ENCODE data around the gene CDH6.

The CDH6 gene

DNA sequence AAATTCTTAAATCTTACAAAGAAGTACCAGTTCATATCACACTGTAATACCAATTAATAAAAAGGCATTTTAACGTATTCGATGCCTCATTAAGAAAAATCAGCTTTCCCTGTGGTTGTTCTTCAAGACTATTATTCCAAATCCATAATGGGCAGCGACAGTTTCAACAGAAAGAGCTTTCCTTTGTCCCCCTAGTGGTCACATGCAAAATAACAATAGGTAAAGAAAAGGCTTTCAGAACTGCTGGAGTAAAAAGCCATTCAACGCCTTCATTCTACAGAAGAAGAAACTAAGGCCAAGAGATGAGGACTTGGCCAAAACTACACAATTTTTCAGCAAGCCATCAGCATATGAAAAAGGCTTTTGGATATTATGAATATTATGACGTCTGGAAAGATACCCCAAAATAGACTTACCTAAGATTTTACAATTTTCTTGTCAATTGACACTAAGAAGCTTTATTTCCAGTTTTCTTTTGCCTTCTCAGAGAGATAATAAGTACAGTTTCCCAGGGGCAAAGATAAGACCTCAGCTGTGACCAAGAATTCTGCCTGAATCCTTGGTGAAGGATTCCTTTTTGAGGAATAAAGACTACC lies 6.7 kb upstream of the CDH6 start:
- no peaks in the 10 kb centered on the region for H3K4me1 Mint-ChIP-seq
- no peaks in the 10 kb centered on the region for H3K36me3 Mint-ChIP-seq
- no peak for ATAC-seq
- no peak overlapping the region for H3K27ac Mint-ChIP-seq
- peaks cover 3% of the 10 kb centered on the region for H3K9me3 Mint-ChIP-seq
- H3K4me3 Mint-ChIP-seq: no peak overlapping the region
- no peaks in the 10 kb centered on the region for H3K27me3 Mint-ChIP-seq

DNA sequence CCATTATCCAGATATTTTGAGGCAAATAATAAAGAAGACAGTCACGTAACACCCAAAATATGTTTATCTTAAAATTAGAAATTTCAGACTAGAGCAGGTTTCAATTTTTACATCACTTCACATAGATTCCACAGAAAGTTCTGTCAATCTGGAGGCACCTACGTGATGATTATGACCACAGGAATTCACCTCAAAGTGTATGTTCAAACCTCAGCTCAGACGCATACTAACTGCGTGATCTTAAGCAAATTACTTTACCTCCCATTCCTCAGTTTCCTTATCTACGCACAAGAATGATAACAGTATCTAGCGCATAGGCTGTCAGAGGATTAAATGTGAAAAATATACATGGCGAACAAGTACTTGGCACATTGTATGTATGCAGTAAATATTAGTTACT lies 5.9 kb upstream of the CDH6 start:
- no peaks in the 10 kb centered on the region for H3K4me1 Mint-ChIP-seq
- H3K9me3 Mint-ChIP-seq: peaks cover 3% of the 10 kb centered on the region
- H3K27ac Mint-ChIP-seq: no peak overlapping the region
- no peak for ATAC-seq
- H3K4me3 Mint-ChIP-seq: no peak overlapping the region
- peaks cover 1% of the 10 kb centered on the region for H3K27me3 Mint-ChIP-seq
- H3K36me3 Mint-ChIP-seq: no peaks in the 10 kb centered on the region

DNA sequence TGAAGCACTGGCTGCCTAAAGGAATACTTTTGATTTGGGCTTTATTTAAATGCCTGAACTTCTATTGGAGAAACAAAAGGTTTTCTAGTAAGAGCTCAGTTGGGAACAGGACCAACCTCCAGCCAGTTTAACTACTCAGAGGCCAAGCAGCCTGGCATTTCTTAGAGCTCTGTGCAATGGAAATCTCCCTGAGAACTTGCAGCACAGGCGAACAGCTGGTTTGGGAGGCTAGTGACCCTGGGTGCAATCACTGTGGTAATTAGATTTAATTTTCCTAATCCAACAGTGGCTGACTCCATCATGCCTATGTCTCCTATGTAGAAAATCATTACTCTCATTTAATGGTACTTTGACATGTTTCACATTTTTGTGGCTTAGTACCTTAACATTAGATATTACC lies 1.0 kb upstream of the CDH6 start:
- ATAC-seq: no peak
- no peak overlapping the region for H3K27ac Mint-ChIP-seq
- peaks cover 29% of the 10 kb centered on the region for H3K27me3 Mint-ChIP-seq

DNA sequence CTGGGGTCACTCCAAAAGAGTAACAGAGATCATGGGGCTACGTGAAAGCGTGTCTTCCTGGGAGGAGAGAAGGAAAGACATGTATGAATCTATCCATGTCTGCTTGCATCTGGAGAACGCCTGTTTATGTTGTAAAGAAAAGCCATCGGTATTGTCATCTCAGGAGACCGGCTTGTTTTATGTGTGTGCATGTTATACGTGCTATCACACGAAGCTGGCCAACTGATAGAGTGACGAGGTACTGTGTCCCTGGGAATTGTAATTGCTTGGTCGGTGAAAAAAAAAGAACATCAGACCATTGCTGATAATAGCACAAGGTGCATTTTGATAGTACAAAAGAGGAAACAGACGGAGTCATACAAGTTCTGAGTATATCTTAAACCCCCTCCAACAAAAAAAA lies 370 bp upstream of the CDH6 start:
- H3K9me3 Mint-ChIP-seq: no peaks in the 10 kb centered on the region
- peaks cover 29% of the 10 kb centered on the region for H3K27me3 Mint-ChIP-seq
- ATAC-seq: no peak
- no peak overlapping the region for H3K27ac Mint-ChIP-seq
- peaks cover 12% of the 10 kb centered on the region for H3K4me1 Mint-ChIP-seq
- H3K4me3 Mint-ChIP-seq: no peak overlapping the region
- no peaks in the 10 kb centered on the region for H3K36me3 Mint-ChIP-seq

More for the DNA sequence above, 1.0 kb upstream of the CDH6 start:
- H3K4me3 Mint-ChIP-seq: no peak overlapping the region
- peaks cover 12% of the 10 kb centered on the region for H3K4me1 Mint-ChIP-seq
- H3K9me3 Mint-ChIP-seq: no peaks in the 10 kb centered on the region
- no peaks in the 10 kb centered on the region for H3K36me3 Mint-ChIP-seq

DNA sequence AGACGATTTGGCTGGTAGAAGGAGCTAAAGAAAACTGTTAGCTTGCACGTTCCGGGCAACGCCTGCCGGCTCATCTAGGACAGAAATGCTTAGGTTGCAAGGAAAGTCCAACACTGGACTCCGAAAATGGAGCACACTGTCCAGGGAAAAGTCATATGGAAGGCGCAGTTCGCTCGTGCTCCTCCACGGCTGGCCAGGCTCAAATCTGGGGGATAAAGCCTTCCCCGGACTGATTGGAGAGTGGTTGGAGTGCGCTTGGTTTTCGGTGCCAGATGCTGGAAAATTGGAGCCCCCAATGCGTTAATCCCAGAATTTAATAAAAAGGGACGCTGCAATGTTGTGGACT lies 955 bp downstream of the CDH6 start:
- Mint-ChIP-seq H3K9me3 (no peaks in the 10 kb centered on the region), H3K4me1 (peaks cover 12% of the 10 kb centered on the region), H3K4me3 (no peak overlapping the region), H3K27me3 (peaks cover 29% of the 10 kb centered on the region), H3K27ac (no peak overlapping the region), H3K36me3 (no peaks in the 10 kb centered on the region)
- ATAC-seq: no peak

DNA sequence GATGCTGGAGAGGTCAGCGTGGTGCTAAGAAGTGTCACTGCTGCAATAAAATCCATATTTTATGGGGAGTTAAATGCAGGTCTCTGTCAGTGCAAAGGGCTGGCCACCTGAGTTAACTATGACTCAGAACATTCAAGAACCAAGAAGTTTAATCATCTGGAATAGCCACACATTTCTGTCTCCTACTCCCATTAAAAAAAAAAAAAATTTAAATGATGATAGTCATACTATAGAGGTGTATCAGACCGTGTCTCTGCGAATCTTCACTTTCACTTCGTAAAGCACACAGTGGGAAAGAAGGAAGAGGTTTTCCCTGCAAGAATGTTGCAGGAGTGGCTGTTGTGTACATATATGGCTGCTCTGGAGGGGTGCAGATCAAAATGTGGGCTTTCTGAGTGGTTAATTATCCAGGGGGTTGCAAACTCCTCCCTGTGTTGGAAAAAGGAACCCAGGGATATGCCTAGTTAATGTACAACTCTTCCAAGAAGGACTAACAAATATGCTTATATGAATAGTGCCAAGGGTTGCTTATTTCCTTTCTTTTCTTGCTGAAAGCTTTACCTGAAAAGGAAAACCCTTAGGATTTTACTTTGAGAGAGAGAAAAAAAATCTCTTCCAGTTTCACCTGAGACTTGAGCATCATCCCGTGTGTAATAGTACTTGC lies 1.5 kb downstream of the CDH6 start:
- Mint-ChIP-seq H3K27me3 (peaks cover 29% of the 10 kb centered on the region), H3K9me3 (no peaks in the 10 kb centered on the region), H3K4me3 (no peak overlapping the region), H3K27ac (no peak overlapping the region), H3K4me1 (peaks cover 12% of the 10 kb centered on the region), H3K36me3 (no peaks in the 10 kb centered on the region)
- no peak for ATAC-seq

DNA sequence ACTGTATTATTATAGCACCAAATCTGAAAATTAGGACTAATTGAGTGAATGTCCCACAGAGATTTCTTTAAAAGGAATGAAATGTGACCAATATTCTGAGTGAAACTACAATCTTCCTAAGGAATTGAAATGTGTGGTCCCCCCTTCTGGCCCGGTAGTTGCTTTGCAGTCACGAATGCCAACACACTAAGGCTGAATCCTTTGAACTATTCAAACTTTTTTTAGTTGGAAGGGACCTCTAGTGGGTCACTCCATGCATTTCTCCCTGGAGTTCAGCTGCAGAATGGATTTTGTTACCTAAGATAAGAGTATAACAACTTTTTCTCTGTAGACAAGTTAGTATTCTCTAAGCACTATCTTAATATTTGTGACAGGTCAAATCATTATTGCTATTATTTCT lies 2.8 kb downstream of the CDH6 start:
- no peak overlapping the region for H3K4me3 Mint-ChIP-seq
- no peak for ATAC-seq
- H3K9me3 Mint-ChIP-seq: peaks cover 3% of the 10 kb centered on the region
- peaks cover 12% of the 10 kb centered on the region for H3K4me1 Mint-ChIP-seq
- no peaks in the 10 kb centered on the region for H3K36me3 Mint-ChIP-seq
- H3K27me3 Mint-ChIP-seq: peaks cover 29% of the 10 kb centered on the region
- no peak overlapping the region for H3K27ac Mint-ChIP-seq

DNA sequence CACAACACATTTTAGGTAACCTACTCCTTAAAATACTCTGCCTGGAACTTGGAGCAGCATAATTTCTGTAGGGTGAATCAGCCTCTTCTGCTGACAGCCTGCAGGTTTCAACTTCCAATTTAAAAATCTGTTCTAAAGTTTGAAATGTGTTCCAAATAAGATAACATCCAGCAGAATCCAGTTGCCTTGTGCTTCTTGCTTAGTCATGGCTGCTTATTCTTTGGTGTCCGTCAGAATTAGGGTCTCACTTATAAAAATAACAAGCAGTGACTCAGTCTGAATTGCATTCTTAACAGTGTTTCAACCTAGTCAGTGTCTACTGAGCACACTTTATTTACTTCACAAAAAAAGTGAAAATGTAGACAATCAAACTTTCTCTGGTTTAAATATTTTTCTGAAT lies 3.7 kb downstream of the CDH6 start:
- no peak overlapping the region for H3K27ac Mint-ChIP-seq
- peaks cover 29% of the 10 kb centered on the region for H3K27me3 Mint-ChIP-seq
- ATAC-seq: no peak
- no peak overlapping the region for H3K4me3 Mint-ChIP-seq
- H3K36me3 Mint-ChIP-seq: no peaks in the 10 kb centered on the region
- H3K4me1 Mint-ChIP-seq: peaks cover 12% of the 10 kb centered on the region
- H3K9me3 Mint-ChIP-seq: peaks cover 3% of the 10 kb centered on the region

DNA sequence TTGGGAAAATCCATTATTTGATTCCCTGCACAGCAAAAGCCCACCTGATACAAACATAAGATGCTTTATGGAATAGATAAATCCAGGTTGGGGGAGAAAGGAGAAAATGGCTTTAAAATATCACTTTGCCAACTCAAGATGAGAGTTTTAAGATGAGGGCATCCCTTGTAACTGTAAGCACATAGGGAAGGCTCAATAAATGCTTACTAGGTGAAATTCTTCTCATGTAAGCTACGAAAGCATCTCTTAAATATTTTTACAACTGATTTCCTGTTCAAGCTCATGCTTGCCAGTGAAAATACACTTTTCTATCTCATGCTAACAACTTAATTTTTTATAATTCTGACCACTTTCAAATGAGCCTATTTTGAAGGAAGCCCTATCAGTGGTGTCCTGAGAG lies 11.5 kb downstream of the CDH6 start:
- Mint-ChIP-seq H3K27ac (no peak overlapping the region), H3K4me3 (no peak overlapping the region), H3K27me3 (no peaks in the 10 kb centered on the region), H3K9me3 (peaks cover 3% of the 10 kb centered on the region), H3K36me3 (no peaks in the 10 kb centered on the region), H3K4me1 (no peaks in the 10 kb centered on the region)
- ATAC-seq: no peak

DNA sequence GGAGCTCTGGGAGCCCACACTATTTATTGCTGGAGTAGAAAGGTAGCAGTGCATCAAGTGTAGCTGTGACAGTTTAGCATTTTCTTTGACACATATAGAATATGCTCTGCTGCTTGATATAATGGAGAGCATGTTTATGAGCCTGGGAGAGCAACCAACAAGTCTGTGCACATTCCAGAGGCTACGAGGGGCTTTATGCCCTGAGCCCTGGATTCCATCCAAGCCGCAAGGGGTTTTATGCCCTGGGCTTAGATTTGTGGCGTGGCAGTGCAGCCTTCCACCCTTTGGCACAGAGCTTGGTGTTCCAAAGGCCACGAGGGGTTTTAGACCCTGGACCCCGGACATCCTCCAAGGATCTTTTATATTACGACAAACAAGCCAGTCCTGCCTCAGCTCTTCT lies 14.6 kb downstream of the CDH6 start:
- no peaks in the 10 kb centered on the region for H3K36me3 Mint-ChIP-seq
- H3K27ac Mint-ChIP-seq: no peak overlapping the region
- H3K27me3 Mint-ChIP-seq: no peaks in the 10 kb centered on the region
- ATAC-seq: no peak
- H3K4me1 Mint-ChIP-seq: no peaks in the 10 kb centered on the region
- H3K9me3 Mint-ChIP-seq: no peaks in the 10 kb centered on the region
- no peak overlapping the region for H3K4me3 Mint-ChIP-seq

DNA sequence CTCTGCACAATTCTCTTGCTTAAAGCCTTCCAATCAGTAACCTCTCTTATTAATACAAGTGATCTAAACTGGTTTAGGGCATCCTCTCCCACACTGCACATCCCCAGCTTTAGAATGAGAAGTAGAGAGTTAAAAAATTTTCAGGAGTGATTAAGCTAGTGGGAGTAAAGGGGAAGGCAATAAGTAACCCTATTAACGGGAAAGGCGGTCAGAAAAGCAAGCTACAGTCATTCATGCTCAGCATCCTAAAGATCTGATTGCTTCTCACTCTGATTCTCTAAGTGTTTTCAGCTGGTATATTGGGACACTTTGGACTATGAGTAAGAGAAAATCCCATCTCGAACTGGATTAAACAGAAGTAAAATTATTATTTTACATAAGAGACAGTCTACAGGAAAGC lies 15.8 kb downstream of the CDH6 start:
- Mint-ChIP-seq H3K9me3 (no peaks in the 10 kb centered on the region), H3K27ac (no peak overlapping the region), H3K36me3 (no peaks in the 10 kb centered on the region), H3K27me3 (no peaks in the 10 kb centered on the region), H3K4me1 (no peaks in the 10 kb centered on the region), H3K4me3 (no peak overlapping the region)
- no peak for ATAC-seq

DNA sequence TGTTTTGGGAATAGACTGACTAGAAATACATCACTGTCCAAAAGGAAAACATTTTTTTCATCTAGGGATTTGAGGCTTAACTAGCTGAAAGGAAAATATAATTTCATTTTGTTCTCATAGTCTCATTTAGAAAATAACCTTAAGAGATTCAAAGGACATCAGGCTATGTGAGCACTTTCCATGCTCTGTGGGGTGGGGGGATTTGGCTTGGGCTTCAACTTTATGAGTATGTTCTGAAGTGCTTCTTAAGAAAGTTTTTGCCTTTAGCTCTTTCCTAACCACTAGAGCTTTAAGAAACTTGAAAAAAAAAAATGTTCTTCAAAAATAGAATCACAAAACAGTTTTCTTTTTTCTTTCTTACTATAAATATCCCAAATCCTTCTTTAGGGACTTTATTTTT lies 17.6 kb downstream of the CDH6 start:
- Mint-ChIP-seq H3K9me3 (no peaks in the 10 kb centered on the region), H3K27me3 (no peaks in the 10 kb centered on the region), H3K36me3 (no peaks in the 10 kb centered on the region), H3K4me3 (no peak overlapping the region), H3K4me1 (no peaks in the 10 kb centered on the region), H3K27ac (no peak overlapping the region)
- no peak for ATAC-seq

DNA sequence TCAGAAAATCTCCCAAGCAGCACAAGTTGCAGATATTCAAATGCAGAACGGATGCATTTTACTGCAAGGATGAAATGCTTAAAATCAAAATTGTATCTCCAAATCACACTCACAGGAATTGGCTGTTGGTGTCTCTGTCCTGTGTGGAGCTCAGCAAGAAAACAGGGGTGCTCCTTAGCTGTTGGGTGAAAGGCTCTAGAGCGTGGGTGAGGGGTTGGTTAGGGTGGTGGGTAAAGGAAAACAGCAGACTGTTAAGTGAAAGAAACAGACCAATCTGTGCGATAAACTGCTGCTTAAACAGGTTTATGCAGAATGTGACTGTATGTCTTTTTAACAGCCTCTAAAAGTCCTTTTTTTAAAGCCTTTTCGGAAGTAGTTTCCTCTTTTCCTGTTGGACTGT lies 19.8 kb downstream of the CDH6 start:
- Mint-ChIP-seq H3K36me3 (no peaks in the 10 kb centered on the region), H3K9me3 (no peaks in the 10 kb centered on the region), H3K4me3 (no peak overlapping the region), H3K4me1 (no peaks in the 10 kb centered on the region), H3K27me3 (no peaks in the 10 kb centered on the region), H3K27ac (no peak overlapping the region)
- no peak for ATAC-seq

DNA sequence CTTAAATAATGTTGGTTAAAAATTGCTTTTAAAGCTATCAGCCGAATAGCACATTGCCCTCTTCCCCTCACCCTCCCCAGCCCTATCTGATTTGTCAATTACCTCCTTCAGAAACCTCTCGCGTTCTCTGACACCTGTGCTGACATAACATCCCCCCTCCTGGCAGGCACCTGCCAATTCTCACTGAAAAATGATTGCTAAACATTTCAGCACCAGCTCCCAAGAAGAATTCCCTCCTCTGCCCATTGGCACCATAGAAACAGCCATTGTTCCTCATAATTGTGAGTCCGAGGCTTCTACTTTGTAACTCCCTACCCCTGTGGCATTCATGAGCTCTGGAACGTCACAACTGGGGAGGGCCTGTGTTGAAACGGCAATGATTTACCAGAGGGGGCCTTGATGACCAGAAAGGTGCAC lies 20.2 kb downstream of the CDH6 start:
- no peaks in the 10 kb centered on the region for H3K27me3 Mint-ChIP-seq
- no peaks in the 10 kb centered on the region for H3K9me3 Mint-ChIP-seq
- ATAC-seq: no peak
- no peaks in the 10 kb centered on the region for H3K4me1 Mint-ChIP-seq
- no peak overlapping the region for H3K27ac Mint-ChIP-seq
- no peak overlapping the region for H3K4me3 Mint-ChIP-seq
- no peaks in the 10 kb centered on the region for H3K36me3 Mint-ChIP-seq

DNA sequence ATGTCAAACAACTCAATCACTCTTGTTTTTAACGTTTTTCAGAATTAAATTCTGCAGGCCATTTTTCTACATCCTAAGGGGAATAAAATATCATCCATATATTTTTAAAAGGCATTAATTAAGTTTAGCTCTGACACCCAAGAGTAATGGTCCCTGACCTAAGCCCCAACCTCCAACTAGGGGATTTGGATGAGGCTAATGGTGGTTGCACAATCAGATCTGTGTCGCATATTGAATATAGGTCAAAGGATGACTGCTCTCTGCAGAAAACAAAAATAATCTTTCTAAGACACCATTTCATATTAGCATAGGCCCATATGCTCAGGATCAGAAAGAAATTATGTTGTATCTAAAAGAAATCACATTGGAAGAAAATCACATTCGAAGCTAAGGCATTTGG lies 20.7 kb downstream of the CDH6 start:
- Mint-ChIP-seq H3K36me3 (no peaks in the 10 kb centered on the region), H3K27ac (no peak overlapping the region), H3K9me3 (no peaks in the 10 kb centered on the region), H3K27me3 (no peaks in the 10 kb centered on the region), H3K4me3 (no peak overlapping the region), H3K4me1 (no peaks in the 10 kb centered on the region)
- no peak for ATAC-seq

DNA sequence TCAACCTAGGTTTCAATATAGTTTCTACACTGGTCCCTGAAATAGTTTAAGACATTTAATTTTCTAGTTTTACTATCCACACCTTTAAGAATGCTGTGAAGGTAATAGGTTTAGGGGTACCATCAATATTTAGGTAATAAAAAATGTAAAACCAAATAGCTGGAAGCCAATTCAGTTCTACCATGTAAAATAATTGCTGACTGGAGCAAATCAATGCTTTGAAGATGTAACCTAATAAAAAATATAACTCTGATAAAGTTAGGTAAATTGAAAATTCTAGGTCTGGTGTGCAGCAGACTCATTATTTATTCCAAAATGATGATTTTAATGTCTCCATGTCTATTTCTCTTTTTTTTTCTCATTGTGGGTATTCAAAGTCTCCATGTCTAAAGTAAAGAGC lies 21.8 kb downstream of the CDH6 start:
- Mint-ChIP-seq H3K9me3 (no peaks in the 10 kb centered on the region), H3K27me3 (no peaks in the 10 kb centered on the region), H3K4me1 (no peaks in the 10 kb centered on the region), H3K27ac (no peak overlapping the region), H3K36me3 (no peaks in the 10 kb centered on the region), H3K4me3 (no peak overlapping the region)
- ATAC-seq: no peak

DNA sequence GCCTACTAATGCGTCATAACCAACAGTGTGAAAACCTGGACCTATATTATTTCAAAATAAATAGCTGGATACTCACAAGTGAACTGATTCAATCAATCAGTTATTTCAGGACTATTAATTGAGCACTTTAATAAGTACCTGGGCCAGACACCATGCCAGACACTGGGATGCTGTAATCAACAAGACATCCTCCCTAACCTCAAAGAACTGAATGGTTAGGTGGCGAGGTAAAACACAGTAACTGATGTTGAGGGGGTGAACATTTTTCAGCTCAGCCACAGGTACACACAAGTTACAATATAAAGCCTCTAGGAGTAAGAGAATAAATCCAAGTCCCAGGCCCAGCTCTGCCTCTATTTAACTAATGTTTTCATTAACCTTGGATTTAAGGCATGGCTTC lies 24.0 kb downstream of the CDH6 start:
- Mint-ChIP-seq H3K9me3 (no peaks in the 10 kb centered on the region), H3K27ac (no peak overlapping the region), H3K4me1 (no peaks in the 10 kb centered on the region), H3K27me3 (no peaks in the 10 kb centered on the region), H3K36me3 (no peaks in the 10 kb centered on the region), H3K4me3 (no peak overlapping the region)
- no peak for ATAC-seq
